Ascending aorta (tissue), 2 donors: ENCODE results near the gene CFAP45. TPM values are rescaled to one million over a fixed set of nuclear protein-coding genes. Genes with fewer than 3 reads are reported as not detected.

Source experiments
- DNase-seq, 2 donors: peaks; one replicate each; pipeline ENCODE4 v3.0.0-alpha.2; 2019; ENCODE audit warnings: low spot score in 2 of 2
- H3K27ac ChIP-seq, 2 donors: fragments of 200-600 bp; sonication (generic); one replicate each; pipeline ENCODE4 v1.5.1; 2016 to 2017; ENCODE audit warnings: mild to moderate bottlenecking in 1 of 2
- H3K27me3 ChIP-seq: fragments of 200-600 bp; sonication (generic); one replicate; pipeline ENCODE4 v1.5.1; 2017
- H3K36me3 ChIP-seq, 2 donors: fragments of 200-600 bp; sonication (generic); one replicate each; pipeline ENCODE4 v1.5.1; 2016
- H3K4me1 ChIP-seq, 2 donors: fragments of 200-600 bp; sonication (generic); one replicate each; pipeline ENCODE4 v1.5.1; 2016 to 2017; ENCODE audit warnings: mild to moderate bottlenecking in 1 of 2
- H3K4me3 ChIP-seq, 2 donors: fragments of 200-600 bp; sonication (generic); one replicate each; pipeline ENCODE4 v1.5.1; 2016 to 2017; ENCODE audit warnings: mild to moderate bottlenecking in 1 of 2
- H3K9me3 ChIP-seq, 2 donors: fragments of 200-600 bp; sonication (generic); one replicate each; pipeline ENCODE4 v1.5.1; 2016
- intact Hi-C: fragments of 100-400 bp; cut with DNase I; formaldehyde crosslinking; loops from one replicate; pipeline ENCODE4 v1.15.1; 2023
- total RNA-seq: library from RNA; depleted of rRNA; stranded (reverse); fragments of >200 nt; gene quantifications from one replicate; pipeline ENCODE4 v1.1.0, GENCODE V29; 2016
- TF ChIP-seq, protein P1 (sequence below), 3 experiments: fragments of 200-600 bp in 2 of 3; fragments of 450-650 bp in 1 of 3; sonication (generic) in 2 of 3; IDR thresholded peaks; one replicate each; pipeline ENCODE4 v1.5.1; 2016 to 2019; ENCODE audit warnings: antibody characterized with exemption in 3 of 3, mild to moderate bottlenecking in 1 of 3, moderate library complexity in 1 of 3

Gene CFAP45
- total RNA-seq, 1 donor from 2014 or later = not detected

DNA sequence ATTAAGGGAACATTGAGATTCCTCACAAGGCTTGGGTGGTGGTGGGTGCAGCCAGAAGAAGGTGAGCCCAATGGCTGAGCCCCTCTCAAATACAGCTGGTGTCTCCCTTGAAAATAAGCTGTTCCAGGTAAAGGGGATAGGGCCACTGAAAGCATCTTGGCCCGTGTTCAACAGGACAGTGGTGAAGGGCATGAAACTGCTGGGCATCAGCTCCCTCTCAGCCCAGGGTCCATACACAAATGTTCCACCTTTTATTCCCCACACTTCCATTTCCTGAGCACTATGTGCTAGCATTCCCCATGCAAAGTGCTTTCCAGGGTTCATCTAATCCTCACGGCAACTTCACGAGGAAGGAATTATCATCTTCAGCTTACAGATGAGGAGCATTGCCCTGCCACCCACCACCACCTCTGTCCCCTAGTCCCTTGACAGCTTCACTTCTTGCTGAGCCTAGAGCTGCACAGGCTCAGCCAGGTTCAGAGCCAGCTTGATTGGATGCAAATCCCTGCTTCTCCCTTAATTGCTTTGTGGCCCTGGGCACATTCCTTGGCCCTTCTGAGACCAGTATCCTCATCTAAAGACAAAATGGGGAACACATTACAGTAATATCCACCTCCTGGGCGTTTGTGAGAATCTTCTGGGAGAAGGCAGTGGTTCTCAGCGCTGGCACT, 15.7 kb upstream of the CFAP45 start:
- peak overlapping the region; percentile 63 to 96 for H3K27ac ChIP-seq
- H3K4me1 ChIP-seq = peaks cover 0 to 19% of the 10 kb centered on the region in 2 donors
- no peaks in the 10 kb centered on the region for H3K27me3 ChIP-seq
- H3K4me3 ChIP-seq = no peak overlapping the region
- DNase-seq = no peak
- H3K36me3 ChIP-seq = peaks cover 30 to 45% of the 10 kb centered on the region in 2 donors
- intact Hi-C loops = no loop called here
- H3K9me3 ChIP-seq = no peaks in the 10 kb centered on the region
- TF ChIP-seq, protein P1, sequence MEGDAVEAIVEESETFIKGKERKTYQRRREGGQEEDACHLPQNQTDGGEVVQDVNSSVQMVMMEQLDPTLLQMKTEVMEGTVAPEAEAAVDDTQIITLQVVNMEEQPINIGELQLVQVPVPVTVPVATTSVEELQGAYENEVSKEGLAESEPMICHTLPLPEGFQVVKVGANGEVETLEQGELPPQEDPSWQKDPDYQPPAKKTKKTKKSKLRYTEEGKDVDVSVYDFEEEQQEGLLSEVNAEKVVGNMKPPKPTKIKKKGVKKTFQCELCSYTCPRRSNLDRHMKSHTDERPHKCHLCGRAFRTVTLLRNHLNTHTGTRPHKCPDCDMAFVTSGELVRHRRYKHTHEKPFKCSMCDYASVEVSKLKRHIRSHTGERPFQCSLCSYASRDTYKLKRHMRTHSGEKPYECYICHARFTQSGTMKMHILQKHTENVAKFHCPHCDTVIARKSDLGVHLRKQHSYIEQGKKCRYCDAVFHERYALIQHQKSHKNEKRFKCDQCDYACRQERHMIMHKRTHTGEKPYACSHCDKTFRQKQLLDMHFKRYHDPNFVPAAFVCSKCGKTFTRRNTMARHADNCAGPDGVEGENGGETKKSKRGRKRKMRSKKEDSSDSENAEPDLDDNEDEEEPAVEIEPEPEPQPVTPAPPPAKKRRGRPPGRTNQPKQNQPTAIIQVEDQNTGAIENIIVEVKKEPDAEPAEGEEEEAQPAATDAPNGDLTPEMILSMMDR (IDR thresholded peaks at IDR 0.05) = no peak

- Histone ChIP-seq H3K4me3 (no peak overlapping the region), H3K4me1 (peaks cover 0 to 24% of the 10 kb centered on the region in 2 donors), H3K27ac (no peak overlapping the region), H3K9me3 (no peaks in the 10 kb centered on the region), H3K36me3 (peaks cover 19 to 32% of the 10 kb centered on the region in 2 donors), H3K27me3 (no peaks in the 10 kb centered on the region)
- intact Hi-C loops = no loop called here
- TF ChIP-seq, protein P1 (IDR thresholded peaks at IDR 0.05) = no peak
- DNase-seq = no peak
Observed at GRCh38 chr1:159914252-159915018, 14.5 kb upstream of the CFAP45 start.

- no peaks in the 10 kb centered on the region for H3K9me3 ChIP-seq
- intact Hi-C loops = no loop called here
- peaks cover 0 to 21% of the 10 kb centered on the region in 2 donors for H3K4me1 ChIP-seq
- H3K36me3 ChIP-seq = peaks cover 11 to 24% of the 10 kb centered on the region in 2 donors
- H3K27me3 ChIP-seq = no peaks in the 10 kb centered on the region
- DNase-seq = no peak
- TF ChIP-seq, protein P1 (IDR thresholded peaks at IDR 0.05) = no peak
- H3K4me3 ChIP-seq = no peak overlapping the region
- no peak overlapping the region for H3K27ac ChIP-seq
Observed at GRCh38 chr1:159913451-159914192, 13.7 kb upstream of the CFAP45 start.

DNA sequence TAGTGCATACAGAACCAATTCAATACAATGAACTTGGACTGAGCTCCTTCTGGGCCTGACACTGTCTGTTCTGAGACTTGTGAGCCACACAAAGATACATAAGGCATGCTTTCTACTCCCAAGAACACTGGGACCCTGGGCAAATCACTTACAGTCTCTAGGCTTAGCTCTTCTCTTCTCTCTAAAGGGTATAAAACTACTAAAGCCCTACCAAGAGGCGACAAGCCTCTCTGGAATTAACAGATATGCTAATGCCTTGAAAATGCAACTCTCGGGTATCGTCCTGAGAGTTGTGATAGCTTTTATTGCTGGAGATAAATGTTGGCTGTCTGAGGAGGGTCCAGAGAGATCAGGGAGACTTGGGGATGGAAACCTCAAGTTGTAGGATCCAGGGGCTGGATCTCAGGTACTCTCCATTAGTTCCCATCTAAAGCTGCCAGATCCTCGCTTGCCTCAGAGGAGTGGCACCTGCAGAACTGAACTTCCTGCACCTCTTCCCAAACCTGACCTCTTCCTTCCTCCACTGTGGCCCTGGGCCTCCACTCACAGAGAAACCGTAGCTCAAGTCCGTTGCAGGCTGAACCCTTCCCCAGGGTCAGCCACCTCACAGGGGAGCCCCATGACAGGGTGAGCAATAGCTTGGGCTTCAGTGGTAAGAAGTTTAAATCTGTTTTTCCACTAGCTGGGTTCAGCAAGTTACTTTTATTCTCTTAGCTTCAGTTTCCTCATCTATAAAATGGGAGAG, 11.5 kb upstream of the CFAP45 start:
- TF ChIP-seq, protein P1 (IDR thresholded peaks at IDR 0.05) = no peak
- Histone ChIP-seq H3K36me3 (peaks cover 0 to 4% of the 10 kb centered on the region in 2 donors), H3K4me1 (peaks cover 0 to 14% of the 10 kb centered on the region in 2 donors), H3K27ac (peak overlapping the region; percentile 62 to 74), H3K4me3 (no peak overlapping the region), H3K27me3 (no peaks in the 10 kb centered on the region), H3K9me3 (no peaks in the 10 kb centered on the region)
- DNase-seq = no peak
- intact Hi-C loops = no loop called here
